GM13977 (cell line): ENCODE data around the gene KLHDC8A.

Experiments
- DNase-seq: peaks from one replicate; pipeline ENCODE4 v3.0.0; 2012; ENCODE audit warnings: low spot score
- in situ Hi-C: fragments of 300-500 bp; cut with MboI; formaldehyde crosslinking; loops from one replicate; pipeline ENCODE4 v1.12.0; 2022; ENCODE audit warnings: low sequenced_read_pairs, low pct_unique_long_range_greater_than_20kb, mixed read lengths, inconsistent platforms; ENCODE audit not compliant: unreplicated experiment
- TF ChIP-seq, protein P1 (sequence below): IDR thresholded peaks from 2 replicates; pipeline ENCODE4 v1.5.1; 2012; ENCODE audit warnings: mild to moderate bottlenecking, control low read depth; ENCODE audit not compliant: insufficient read depth; ENCODE audit errors: extremely low read depth, missing control alignments

The KLHDC8A gene

DNA sequence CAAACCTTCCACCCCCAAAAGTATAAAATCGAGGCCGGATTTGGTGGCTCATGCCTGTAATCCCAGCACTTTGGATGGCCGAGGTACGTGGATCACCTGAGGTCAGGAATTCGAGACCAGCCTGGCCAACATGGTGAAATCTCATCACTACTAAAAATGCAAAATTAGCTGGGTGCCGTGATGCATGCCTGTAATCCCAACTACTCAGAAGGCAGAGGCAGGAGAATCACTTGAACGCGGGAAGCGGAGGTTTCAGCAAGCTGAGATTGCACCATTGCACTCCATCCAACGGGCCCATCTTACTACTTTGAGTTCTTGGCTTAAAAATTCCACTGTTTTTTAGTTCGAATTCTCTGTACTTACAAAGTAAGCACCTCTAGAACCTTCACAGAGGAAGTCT is 11.0 kb downstream of the KLHDC8A start:
- TF ChIP-seq, protein P1, sequence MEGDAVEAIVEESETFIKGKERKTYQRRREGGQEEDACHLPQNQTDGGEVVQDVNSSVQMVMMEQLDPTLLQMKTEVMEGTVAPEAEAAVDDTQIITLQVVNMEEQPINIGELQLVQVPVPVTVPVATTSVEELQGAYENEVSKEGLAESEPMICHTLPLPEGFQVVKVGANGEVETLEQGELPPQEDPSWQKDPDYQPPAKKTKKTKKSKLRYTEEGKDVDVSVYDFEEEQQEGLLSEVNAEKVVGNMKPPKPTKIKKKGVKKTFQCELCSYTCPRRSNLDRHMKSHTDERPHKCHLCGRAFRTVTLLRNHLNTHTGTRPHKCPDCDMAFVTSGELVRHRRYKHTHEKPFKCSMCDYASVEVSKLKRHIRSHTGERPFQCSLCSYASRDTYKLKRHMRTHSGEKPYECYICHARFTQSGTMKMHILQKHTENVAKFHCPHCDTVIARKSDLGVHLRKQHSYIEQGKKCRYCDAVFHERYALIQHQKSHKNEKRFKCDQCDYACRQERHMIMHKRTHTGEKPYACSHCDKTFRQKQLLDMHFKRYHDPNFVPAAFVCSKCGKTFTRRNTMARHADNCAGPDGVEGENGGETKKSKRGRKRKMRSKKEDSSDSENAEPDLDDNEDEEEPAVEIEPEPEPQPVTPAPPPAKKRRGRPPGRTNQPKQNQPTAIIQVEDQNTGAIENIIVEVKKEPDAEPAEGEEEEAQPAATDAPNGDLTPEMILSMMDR: no peak
- in situ Hi-C loops: no loop called here
- no peak for DNase-seq

DNA sequence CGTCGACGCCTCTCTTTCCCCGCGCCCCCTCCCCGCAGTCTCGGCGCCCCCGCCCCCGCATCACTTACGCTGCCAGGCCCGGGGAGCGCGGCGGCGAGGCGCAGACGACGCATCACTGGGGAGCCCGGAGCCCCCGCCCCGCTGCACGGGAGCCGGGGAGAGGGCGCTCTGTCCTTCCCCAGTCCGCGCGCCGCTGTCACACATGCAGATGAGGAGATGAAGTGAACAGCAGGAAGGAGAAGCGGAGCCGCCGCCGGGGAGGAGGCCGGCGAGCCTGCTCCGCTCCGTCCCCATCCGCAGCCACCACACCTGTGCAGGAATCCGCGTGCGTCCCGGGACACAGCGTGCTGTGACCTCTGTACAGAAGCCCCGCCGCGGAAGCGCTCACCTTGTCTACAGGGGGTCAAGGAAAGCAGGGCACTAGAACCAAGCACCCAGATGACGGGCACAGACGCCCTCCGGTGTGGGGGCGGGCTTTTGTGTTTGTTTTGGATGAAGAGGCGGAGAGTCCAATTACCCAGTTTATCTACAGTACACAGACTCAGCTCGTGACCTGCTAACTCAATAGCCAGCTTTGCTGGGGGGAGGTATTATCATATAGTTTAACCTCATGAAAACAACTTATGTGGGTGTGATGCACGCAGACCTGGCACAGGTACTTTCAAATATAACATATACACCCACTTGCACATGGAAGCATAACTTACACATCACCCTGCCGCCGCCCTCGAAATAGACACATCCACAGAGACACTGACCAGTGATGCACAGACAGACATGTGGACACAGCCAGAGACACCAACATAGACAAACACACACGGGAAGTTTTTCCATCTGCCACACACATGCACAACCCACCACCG is 12.4 kb downstream of the KLHDC8A start:
- in situ Hi-C loops: no loop called here
- no peak for DNase-seq
- TF ChIP-seq, protein P1: no peak

DNA sequence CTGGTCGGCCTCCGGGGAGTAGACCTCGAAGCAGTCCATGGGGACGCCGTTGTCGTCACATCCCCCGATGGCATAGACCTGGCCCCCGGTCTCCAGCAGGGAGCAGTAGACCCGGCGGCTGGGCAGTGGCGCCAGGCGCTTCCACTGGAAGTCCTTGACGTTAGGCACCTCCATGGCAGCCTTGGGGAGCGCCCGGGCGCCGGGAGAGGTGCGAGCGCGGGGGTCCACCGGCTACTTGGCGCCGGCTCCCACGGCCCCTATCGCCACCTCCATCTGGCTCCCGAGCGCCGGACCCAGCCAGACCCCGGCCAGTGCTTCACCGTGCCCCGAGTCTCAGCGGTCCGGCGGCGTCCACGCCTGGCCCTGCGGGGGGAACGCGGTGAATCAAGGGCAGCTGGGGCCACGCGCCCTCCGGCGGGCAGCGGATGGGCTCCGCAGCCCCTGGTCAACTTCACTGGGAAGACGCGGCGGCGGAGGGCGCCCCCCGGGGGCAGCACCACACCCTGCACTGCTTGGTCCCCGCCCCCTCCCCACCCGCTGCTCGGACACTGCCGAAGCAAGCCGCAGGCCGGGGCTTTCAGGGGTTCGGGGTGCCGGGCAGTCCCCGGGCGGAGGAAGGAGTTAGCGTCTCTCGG is 13.2 kb downstream of the KLHDC8A start:
- TF ChIP-seq, protein P1: no peak
- DNase-seq: no peak
- in situ Hi-C loops: no loop called here

DNA sequence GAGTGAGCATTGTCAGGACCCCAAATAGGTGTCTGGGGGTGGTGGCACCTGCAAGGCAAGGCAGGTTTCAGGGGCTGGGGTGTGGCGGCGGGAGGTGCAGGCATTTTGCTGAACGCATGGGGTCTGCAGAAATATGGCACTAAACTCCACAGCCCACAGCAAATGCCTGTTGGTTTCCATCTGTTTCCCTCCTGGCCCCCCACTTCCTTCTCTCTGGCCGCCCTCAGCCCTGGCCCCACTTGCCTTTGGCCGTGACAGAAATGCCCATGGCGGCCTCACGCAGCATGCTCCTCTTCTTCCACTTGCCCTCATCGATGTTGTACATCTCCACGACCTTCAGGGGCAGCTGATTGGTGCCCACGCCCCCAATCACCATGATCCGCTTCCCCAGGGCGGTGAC is 13.7 kb downstream of the KLHDC8A start:
- in situ Hi-C loops: no loop called here
- DNase-seq: no peak

DNA sequence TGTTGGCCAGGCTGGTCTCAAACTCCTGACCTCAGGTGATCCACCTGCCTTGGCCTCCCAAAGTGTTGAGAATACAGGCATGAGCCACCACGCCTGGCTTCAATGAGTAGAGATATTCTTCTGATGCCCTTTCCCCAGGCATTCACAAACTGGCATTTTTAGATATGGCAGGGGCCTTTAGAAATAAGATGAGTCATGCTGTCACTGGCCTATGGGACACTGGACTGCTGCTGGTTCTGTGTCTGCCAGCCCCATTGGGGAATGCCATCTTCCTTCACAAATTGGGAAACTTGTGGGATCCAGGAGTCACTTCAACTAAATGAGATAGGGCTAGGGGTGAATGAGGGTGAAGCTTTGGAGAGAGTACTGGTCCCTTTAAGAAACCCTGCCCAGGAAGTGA is 16.0 kb downstream of the KLHDC8A start:
- TF ChIP-seq, protein P1: no peak
- DNase-seq: no peak
- in situ Hi-C loops: no loop called here

More for the DNA sequence above, 13.7 kb downstream of the KLHDC8A start:
- TF ChIP-seq, protein P1: no peak

DNA sequence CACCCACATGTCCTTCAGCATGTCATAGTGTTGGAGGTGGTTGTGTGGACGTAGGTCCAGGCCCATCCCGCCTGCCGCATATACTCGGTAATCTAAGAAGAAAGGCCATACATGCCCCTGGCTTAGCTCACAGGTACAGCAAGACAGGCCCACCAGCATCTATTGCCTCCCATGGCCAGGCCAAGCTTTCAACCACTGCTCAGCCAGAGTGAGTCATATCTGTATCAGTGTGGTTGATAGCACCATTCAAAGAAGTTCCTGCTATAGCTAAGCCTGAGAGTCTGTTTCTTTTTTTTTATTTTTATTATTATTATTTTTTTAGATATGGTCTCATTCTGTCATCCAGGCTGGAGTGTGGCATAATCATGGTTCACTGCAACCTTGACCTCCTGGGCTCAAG is 17.0 kb downstream of the KLHDC8A start:
- TF ChIP-seq, protein P1: no peak
- DNase-seq: peak; percentile 73
- in situ Hi-C loops: no loop called here
